ENCODE measurements around the gene CYB561. TPM values are rescaled to one million over a fixed set of nuclear protein-coding genes. Genes with fewer than 3 reads are reported as not detected.

Gene CYB561
- total and polyA plus RNA-seq, 4 donors: 7.1 to 31.6 (median 15.4) TPM

DNA sequence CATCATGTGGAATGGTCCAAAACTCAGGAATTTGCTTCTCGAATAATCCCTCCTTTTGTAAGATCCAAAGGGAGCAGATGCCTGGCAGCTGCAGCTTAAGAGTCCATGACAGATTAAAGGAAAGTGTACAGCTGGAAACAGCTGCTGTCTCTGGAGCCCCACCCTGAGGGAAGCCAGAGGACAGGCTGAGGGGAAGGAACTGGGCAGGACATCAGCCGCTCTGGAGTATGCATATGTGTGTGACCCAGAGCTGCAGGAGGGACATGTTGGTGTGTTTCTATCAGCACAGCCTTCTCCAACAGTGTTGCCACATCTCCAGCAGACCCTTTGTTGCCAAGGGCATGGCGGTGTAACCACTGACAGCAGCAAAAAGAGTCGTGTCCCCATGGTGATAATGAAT lies 46.2 kb downstream of the CYB561 start:
- intact Hi-C loops (cut with DNase I): loop anchor here (5.0 to 10.0 kb wide), 5 partner anchors 108 to 695 kb away; no protein-coding TSS in a partner anchor
- Histone ChIP-seq H3K9me3 (ENCODE audit: control insufficient read depth, low read length) (no peaks in the 10 kb centered on the region), H3K36me3 (ENCODE audit: control insufficient read depth in 1 of 2, insufficient read depth in 2 of 2, low read length in 1 of 2) (no peaks in the 10 kb centered on the region), H3K27me3 (ENCODE audit: control insufficient read depth in 1 of 2, insufficient read depth in 2 of 2, low read length in 1 of 2) (no peaks in the 10 kb centered on the region), H3K4me1 (ENCODE audit: control insufficient read depth in 1 of 2, insufficient read depth in 2 of 2, low read length in 2 of 2) (peaks cover 0 to 9% of the 10 kb centered on the region in 2 donors), H3K27ac (ENCODE audit: low read depth in 1 of 2, low read length in 2 of 2) (peak overlapping the region in 1 of 2 donors; percentile 14), H3K4me3 (ENCODE audit: low read length in 2 of 2) (no peak overlapping the region)
- DNase-seq (peak; percentile 49 to 70), ATAC-seq (ENCODE audit: low FRiP score) (peak; percentile 57)
- WGBS, 2 donors: 41 to 42% methylated on average over 4 of the region's 4 CpGs

DNA sequence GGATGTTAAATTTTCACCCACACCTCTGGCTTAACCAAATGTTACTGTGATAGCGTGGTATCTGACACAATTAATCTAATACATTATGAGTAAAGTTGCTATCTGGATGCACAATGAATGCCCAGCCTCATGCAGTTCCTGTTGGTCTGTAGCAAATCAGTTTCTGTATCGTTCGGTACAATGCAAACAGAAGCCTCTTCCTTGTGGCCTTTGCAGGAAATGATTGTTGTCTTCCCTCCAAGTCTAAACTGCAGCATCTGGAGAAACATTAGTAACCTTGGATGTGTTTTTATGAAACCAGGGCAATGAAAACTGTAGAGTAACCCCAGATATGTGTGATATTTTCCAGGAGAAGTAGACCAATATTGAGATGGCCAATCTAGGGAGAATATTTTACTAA lies 46.8 kb downstream of the CYB561 start:
- intact Hi-C loops (cut with DNase I): loop anchor here (5.0 to 10.0 kb wide), 2 partner anchors 107 to 225 kb away; no protein-coding TSS in a partner anchor
- DNase-seq (no peak), ATAC-seq (ENCODE audit: low FRiP score) (no peak)
- Histone ChIP-seq H3K36me3 (ENCODE audit: control insufficient read depth in 1 of 2, insufficient read depth in 2 of 2, low read length in 1 of 2) (no peaks in the 10 kb centered on the region), H3K9me3 (ENCODE audit: control insufficient read depth, low read length) (no peaks in the 10 kb centered on the region), H3K4me3 (ENCODE audit: low read length in 2 of 2) (no peak overlapping the region), H3K27ac (ENCODE audit: low read depth in 1 of 2, low read length in 2 of 2) (peak overlapping the region in 1 of 2 donors; percentile 14), H3K27me3 (ENCODE audit: control insufficient read depth in 1 of 2, insufficient read depth in 2 of 2, low read length in 1 of 2) (no peaks in the 10 kb centered on the region), H3K4me1 (ENCODE audit: control insufficient read depth in 1 of 2, insufficient read depth in 2 of 2, low read length in 2 of 2) (peaks cover 0 to 9% of the 10 kb centered on the region in 2 donors)
- 3 to 6% methylated on average over 3 of the region's 3 CpGs for WGBS, 2 donors

DNA sequence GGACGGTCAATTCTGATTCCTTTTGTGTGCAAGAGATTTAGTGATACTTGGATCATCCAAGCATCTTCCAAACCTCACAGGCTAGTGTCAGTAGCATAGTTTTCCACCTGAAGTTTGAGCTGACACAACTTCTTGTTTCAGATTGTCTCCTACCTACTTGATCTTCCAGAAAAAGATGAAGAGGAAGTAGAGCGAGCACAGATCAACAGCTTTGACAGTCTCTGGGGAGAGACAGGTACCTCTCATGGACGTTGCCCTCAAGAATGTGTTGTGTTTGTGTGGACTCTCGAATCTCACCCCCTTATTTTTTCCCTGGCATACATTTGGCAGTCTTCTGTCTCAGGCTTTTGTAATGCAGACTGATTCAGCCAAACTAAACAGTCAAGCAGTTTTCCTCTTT lies 47.4 kb downstream of the CYB561 start:
- no peak for DNase-seq
- WGBS, 2 donors: 29 to 31% methylated on average over 4 of the region's 4 CpGs
- no peaks in the 10 kb centered on the region for H3K36me3 ChIP-seq (ENCODE audit: control insufficient read depth in 1 of 2, insufficient read depth in 2 of 2, low read length in 1 of 2)
- no peaks in the 10 kb centered on the region for H3K27me3 ChIP-seq (ENCODE audit: control insufficient read depth in 1 of 2, insufficient read depth in 2 of 2, low read length in 1 of 2)
- H3K4me3 ChIP-seq (ENCODE audit: low read length in 2 of 2): no peak overlapping the region
- H3K27ac ChIP-seq (ENCODE audit: low read depth in 1 of 2, low read length in 2 of 2): peak overlapping the region in 1 of 2 donors; percentile 14
- intact Hi-C loops (cut with DNase I): loop anchor here (5.0 to 10.0 kb wide), 2 partner anchors 106 to 224 kb away; no protein-coding TSS in a partner anchor
- no peak for ATAC-seq (ENCODE audit: low FRiP score)
- no peaks in the 10 kb centered on the region for H3K9me3 ChIP-seq (ENCODE audit: control insufficient read depth, low read length)
- peaks cover 0 to 9% of the 10 kb centered on the region in 2 donors for H3K4me1 ChIP-seq (ENCODE audit: control insufficient read depth in 1 of 2, insufficient read depth in 2 of 2, low read length in 2 of 2)

DNA sequence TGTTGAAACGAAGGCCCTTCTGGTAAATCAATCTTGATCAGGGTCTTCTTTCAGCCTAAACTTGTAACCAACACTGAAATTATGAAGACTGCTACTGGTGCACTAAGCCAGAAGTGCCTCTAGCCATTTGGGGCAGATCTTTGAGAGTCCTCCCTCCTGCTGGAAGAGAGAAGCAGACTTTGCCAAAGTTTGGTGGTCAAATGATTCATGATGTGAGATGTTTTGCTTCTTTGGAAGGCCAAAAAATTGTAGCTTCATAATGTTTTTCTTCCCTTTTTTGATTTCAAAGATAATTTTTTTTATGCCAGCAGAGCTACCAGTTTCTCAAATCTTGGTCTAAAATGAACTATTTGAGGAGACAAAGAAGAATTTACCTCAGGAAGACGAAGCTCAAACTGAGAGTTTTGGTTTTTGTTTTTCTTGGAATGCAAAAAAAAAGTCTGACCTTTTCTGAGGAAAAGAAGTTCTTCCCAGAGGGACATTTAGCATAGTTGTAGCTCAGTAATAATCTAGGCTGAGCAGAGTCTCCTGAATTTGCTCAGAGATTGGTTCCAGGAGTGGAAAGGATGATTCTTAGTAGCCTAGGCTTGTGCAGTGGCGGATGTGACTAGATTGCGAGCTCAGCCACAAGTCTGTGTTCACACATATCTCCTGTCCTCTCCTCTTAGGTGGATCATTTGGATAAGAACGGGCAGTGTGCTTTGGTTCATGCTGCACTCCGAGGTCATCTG lies 50.9 kb downstream of the CYB561 start:
- Histone ChIP-seq H3K36me3 (ENCODE audit: control insufficient read depth in 1 of 2, insufficient read depth in 2 of 2, low read length in 1 of 2) (peaks cover 0 to 4% of the 10 kb centered on the region in 2 donors), H3K9me3 (ENCODE audit: control insufficient read depth, low read length) (no peaks in the 10 kb centered on the region), H3K4me3 (ENCODE audit: low read length in 2 of 2) (no peak overlapping the region), H3K27ac (ENCODE audit: low read depth in 1 of 2, low read length in 2 of 2) (peak overlapping the region; percentile 48 to 57), H3K27me3 (ENCODE audit: control insufficient read depth in 1 of 2, insufficient read depth in 2 of 2, low read length in 1 of 2) (no peaks in the 10 kb centered on the region), H3K4me1 (ENCODE audit: control insufficient read depth in 1 of 2, insufficient read depth in 2 of 2, low read length in 2 of 2) (no peaks in the 10 kb centered on the region)
- ATAC-seq (ENCODE audit: low FRiP score): peak; percentile 75
- 41 to 45% methylated on average over 6 of the region's 6 CpGs for WGBS, 2 donors
- intact Hi-C loops (cut with DNase I): loop anchor here (5.0 to 10.0 kb wide), 2 partner anchors 103 to 220 kb away; no protein-coding TSS in a partner anchor
- DNase-seq: peak in 1 of 2 donors; percentile 42

DNA sequence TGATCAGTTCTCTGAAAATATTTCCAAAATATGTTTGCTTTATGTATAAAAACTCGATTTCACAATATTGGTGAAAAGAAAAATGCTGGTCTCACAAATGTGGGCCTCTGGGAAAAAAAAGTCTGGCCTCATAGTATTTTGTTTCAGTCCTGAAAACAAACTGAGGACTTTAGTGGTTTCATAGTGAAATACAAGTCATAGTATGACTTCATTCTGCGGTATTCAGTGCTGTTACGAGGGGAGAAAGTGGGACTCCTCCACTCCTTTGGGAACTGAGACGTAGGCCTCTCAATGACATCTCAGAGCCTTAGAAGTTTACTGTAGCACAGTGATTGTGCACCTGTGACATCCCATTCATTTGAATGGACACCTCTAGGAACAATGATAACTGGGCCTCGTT lies 56.0 kb downstream of the CYB561 start:
- Histone ChIP-seq H3K27me3 (ENCODE audit: control insufficient read depth in 1 of 2, insufficient read depth in 2 of 2, low read length in 1 of 2) (no peaks in the 10 kb centered on the region), H3K4me3 (ENCODE audit: low read length in 2 of 2) (no peak overlapping the region), H3K27ac (ENCODE audit: low read depth in 1 of 2, low read length in 2 of 2) (no peak overlapping the region), H3K36me3 (ENCODE audit: control insufficient read depth in 1 of 2, insufficient read depth in 2 of 2, low read length in 1 of 2) (peaks cover 0 to 4% of the 10 kb centered on the region in 2 donors), H3K9me3 (ENCODE audit: control insufficient read depth, low read length) (no peaks in the 10 kb centered on the region), H3K4me1 (ENCODE audit: control insufficient read depth in 1 of 2, insufficient read depth in 2 of 2, low read length in 2 of 2) (no peaks in the 10 kb centered on the region)
- WGBS, 2 donors: 94 to 95% methylated on average over 5 of the region's 5 CpGs
- intact Hi-C loops (cut with DNase I): loop anchor here in 1 of 2 donors (10.0 kb wide), 1 partner anchor 215 kb away; no protein-coding TSS in a partner anchor
- ATAC-seq (ENCODE audit: low FRiP score): no peak
- DNase-seq: no peak

DNA sequence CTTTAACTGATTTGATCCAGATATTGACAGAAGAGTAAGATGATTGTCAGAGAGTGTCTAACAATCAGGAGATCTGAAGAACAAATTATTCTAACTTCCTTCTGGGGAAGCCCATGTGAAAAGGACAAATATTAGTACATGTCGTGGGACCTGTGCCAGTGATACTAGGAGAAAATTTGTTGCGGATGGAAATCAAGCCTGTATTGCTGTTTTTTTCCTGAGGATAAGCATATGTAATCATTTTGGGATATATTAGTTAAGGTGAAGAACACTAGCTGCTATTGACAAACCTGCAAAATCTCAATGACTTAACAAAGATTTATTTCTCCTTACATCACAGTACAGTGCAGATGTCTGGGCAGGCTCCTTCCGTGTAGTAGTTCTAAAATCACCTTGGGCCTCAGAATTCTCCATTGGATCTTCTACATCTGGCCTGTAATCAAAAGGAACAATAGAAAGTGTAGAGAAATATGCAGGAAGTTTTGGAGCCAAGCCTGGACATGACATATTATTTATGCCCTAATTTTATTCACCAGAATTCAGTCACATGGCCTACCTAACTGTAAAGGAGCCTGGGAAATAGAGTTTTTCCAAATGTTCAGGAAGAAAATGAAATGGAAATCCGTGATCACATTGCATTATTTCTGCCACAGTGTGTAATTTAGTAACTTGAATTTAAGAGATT lies 58.3 kb downstream of the CYB561 start:
- H3K9me3 ChIP-seq (ENCODE audit: control insufficient read depth, low read length): no peaks in the 10 kb centered on the region
- DNase-seq: no peak
- 73 to 86% methylated on average over 4 of the region's 4 CpGs for WGBS, 2 donors
- intact Hi-C loops (cut with DNase I): no loop called here
- H3K27me3 ChIP-seq (ENCODE audit: control insufficient read depth in 1 of 2, insufficient read depth in 2 of 2, low read length in 1 of 2): no peaks in the 10 kb centered on the region
- H3K36me3 ChIP-seq (ENCODE audit: control insufficient read depth in 1 of 2, insufficient read depth in 2 of 2, low read length in 1 of 2): peaks cover 0 to 4% of the 10 kb centered on the region in 2 donors
- no peak overlapping the region for H3K27ac ChIP-seq (ENCODE audit: low read depth in 1 of 2, low read length in 2 of 2)
- ATAC-seq (ENCODE audit: low FRiP score): no peak
- H3K4me1 ChIP-seq (ENCODE audit: control insufficient read depth in 1 of 2, insufficient read depth in 2 of 2, low read length in 2 of 2): no peaks in the 10 kb centered on the region
- no peak overlapping the region for H3K4me3 ChIP-seq (ENCODE audit: low read length in 2 of 2)

DNA sequence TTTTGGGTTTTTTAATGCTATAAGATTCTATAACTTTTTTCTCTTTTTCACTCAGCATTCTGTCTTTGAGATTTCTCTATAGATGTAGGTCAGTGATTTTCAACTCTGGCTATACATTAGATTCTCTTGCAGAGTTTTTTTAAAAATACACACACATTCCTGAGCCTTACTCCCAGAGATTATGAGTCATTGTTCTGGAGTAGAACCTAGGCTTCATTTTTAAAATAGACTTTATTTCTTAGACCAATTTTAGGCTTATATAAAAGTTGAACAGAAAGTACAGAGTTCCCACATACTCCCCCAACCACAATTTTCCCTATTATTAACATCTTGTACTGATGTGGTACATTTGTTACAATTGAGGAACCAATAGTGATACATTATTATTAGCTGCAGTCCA lies 63.3 kb downstream of the CYB561 start:
- Histone ChIP-seq H3K27ac (ENCODE audit: low read depth in 1 of 2, low read length in 2 of 2) (no peak overlapping the region), H3K9me3 (ENCODE audit: control insufficient read depth, low read length) (no peaks in the 10 kb centered on the region), H3K27me3 (ENCODE audit: control insufficient read depth in 1 of 2, insufficient read depth in 2 of 2, low read length in 1 of 2) (no peaks in the 10 kb centered on the region), H3K36me3 (ENCODE audit: control insufficient read depth in 1 of 2, insufficient read depth in 2 of 2, low read length in 1 of 2) (peaks cover 0 to 3% of the 10 kb centered on the region in 2 donors), H3K4me1 (ENCODE audit: control insufficient read depth in 1 of 2, insufficient read depth in 2 of 2, low read length in 2 of 2) (peaks cover 3 to 5% of the 10 kb centered on the region in 2 donors), H3K4me3 (ENCODE audit: low read length in 2 of 2) (no peak overlapping the region)
- intact Hi-C loops (cut with DNase I): no loop called here
- no peak for DNase-seq
- no peak for ATAC-seq (ENCODE audit: low FRiP score)

All from aorta (tissue), 5 donors.